HL-60 (cell line): ENCODE data around the gene FRMD3.

Experiments
- DNase-seq, 2 experiments: peaks; one replicate each; pipeline ENCODE4 v3.0.0-alpha.2; 2010 to 2020; ENCODE audit warnings: low read depth in 1 of 2, low spot score in 1 of 2
- H3K27ac ChIP-seq: fragments of 250-450 bp; sonication (Bioruptor Pico); replicated peaks from 2 replicates; pipeline ENCODE4 v1.5.1; 2020; ENCODE audit warnings: mild to moderate bottlenecking, moderate library complexity
- H3K27me3 ChIP-seq: fragments of 250-450 bp; sonication (Bioruptor Pico); 2 replicates; pipeline ENCODE4 v1.5.1; 2021; ENCODE audit warnings: mild to moderate bottlenecking, moderate library complexity; ENCODE audit not compliant: insufficient read depth, poor library complexity, severe bottlenecking
- H3K4me3 ChIP-seq: replicated peaks from 2 replicates; pipeline ENCODE4 v1.5.1; 2011; ENCODE audit warnings: mild to moderate bottlenecking, control low read depth, low read length; ENCODE audit not compliant: insufficient read depth
- CTCF ChIP-seq: IDR thresholded peaks from one replicate; pipeline ENCODE4 v1.5.1; 2011; ENCODE audit warnings: low read length, control low read depth, inconsistent platforms; ENCODE audit not compliant: insufficient read depth
- GABPA ChIP-seq: IDR thresholded peaks from 2 replicates; pipeline ENCODE4 v1.6.1; 2012; ENCODE audit warnings: low read depth
- POLR2AphosphoS5 ChIP-seq: IDR thresholded peaks from 2 replicates; pipeline ENCODE4 v1.6.1; 2012; ENCODE audit warnings: low read depth
- REST ChIP-seq: IDR thresholded peaks from 2 replicates; pipeline ENCODE4 v1.6.1; 2012; ENCODE audit warnings: low read depth; ENCODE audit not compliant: insufficient replicate concordance
- SPI1 ChIP-seq: IDR thresholded peaks from 2 replicates; pipeline ENCODE4 v1.6.1; 2012; ENCODE audit warnings: low read depth, mild to moderate bottlenecking, borderline replicate concordance

FRMD3 gene

GRCh38 chr9:83312537-83312936, 225.7 kb downstream of the FRMD3 start:
- Histone ChIP-seq H3K4me3 (no peak overlapping the region), H3K27me3 (no peaks in the 10 kb centered on the region), H3K27ac (no peak overlapping the region)
- DNase-seq = no peak
- no peak for TF ChIP-seq SPI1
- TF ChIP-seq GABPA = no peak
- TF ChIP-seq POLR2AphosphoS5 = no peak
- no peak for TF ChIP-seq CTCF
- TF ChIP-seq REST = no peak

GRCh38 chr9:83307066-83307724, 231.0 kb downstream of the FRMD3 start:
- no peak for DNase-seq
- H3K27me3 ChIP-seq = no peaks in the 10 kb centered on the region
- H3K4me3 ChIP-seq = no peak overlapping the region
- TF ChIP-seq POLR2AphosphoS5 (no peak), REST (no peak), CTCF (no peak), GABPA (no peak), SPI1 (no peak)
- no peak overlapping the region for H3K27ac ChIP-seq

GRCh38 chr9:83304686-83305085, 233.5 kb downstream of the FRMD3 start:
- no peak overlapping the region for H3K27ac ChIP-seq
- no peaks in the 10 kb centered on the region for H3K27me3 ChIP-seq
- no peak overlapping the region for H3K4me3 ChIP-seq
- TF ChIP-seq CTCF (no peak), POLR2AphosphoS5 (no peak), SPI1 (no peak), GABPA (no peak), REST (no peak)
- DNase-seq = no peak
